Tibial nerve (tissue), 4 donors: Measurements from ENCODE around the gene P2RY11. TPM values are rescaled to one million over a fixed set of nuclear protein-coding genes. Genes with fewer than 3 reads are reported as not detected.

Source experiments
- DNase-seq, 2 donors: peaks; one replicate each; pipeline ENCODE4 v3.0.0-alpha.2; 2019; ENCODE audit warnings: low spot score in 2 of 2
- H3K27ac ChIP-seq, 4 donors: fragments of 200-600 bp; sonication (generic) in 3 of 4; one replicate each; pipeline ENCODE4 v1.5.1; 2017 to 2019; ENCODE audit warnings: mild to moderate bottlenecking in 1 of 4
- H3K27me3 ChIP-seq, 2 donors: fragments of 200-600 bp; sonication (generic) in 1 of 2; one replicate each; pipeline versions ENCODE4 v1.5.1 to v1.6.0; 2017 to 2019
- H3K36me3 ChIP-seq, 3 donors: fragments of 200-600 bp; sonication (generic); one replicate each; pipeline ENCODE4 v1.5.1; 2018 to 2019
- H3K4me1 ChIP-seq, 4 donors: fragments of 200-600 bp; sonication (generic) in 3 of 4; one replicate each; pipeline ENCODE4 v1.5.1; 2017 to 2019
- H3K4me3 ChIP-seq, 4 donors: fragments of 200-600 bp; sonication (generic) in 3 of 4; one replicate each; pipeline ENCODE4 v1.5.1; 2017 to 2019; ENCODE audit warnings: mild to moderate bottlenecking in 1 of 4, moderate library complexity in 1 of 4
- H3K9me3 ChIP-seq, 4 donors: fragments of 200-600 bp; sonication (generic) in 3 of 4; one replicate each; pipeline ENCODE4 v1.5.1; 2017 to 2019
- EP300 ChIP-seq, 2 donors: sonication (generic); formaldehyde crosslinking; IDR thresholded peaks; one replicate each; pipeline ENCODE4 v1.6.1; 2017; ENCODE audit warnings: antibody characterized with exemption in 2 of 2, mild to moderate bottlenecking in 1 of 2
- POLR2A ChIP-seq, 2 donors: fragments of 450-650 bp; IDR thresholded peaks; one replicate each; pipeline ENCODE4 v1.6.1; 2017; ENCODE audit warnings: antibody characterized with exemption in 2 of 2, mild to moderate bottlenecking in 2 of 2, moderate library complexity in 2 of 2
- WGBS, 2 donors: methylation state at CpG; one replicate each; pipeline ENCODE4 v1.1.5; 2018; 5-methylcytosine and 5-hydroxymethylcytosine counted together
- total RNA-seq, 4 donors: library from RNA; depleted of rRNA; stranded (reverse); fragments of >200 nt; gene quantifications; one replicate each; pipeline ENCODE4 v1.1.0, GENCODE V29; 2016
- TF ChIP-seq, protein P1 (sequence below), 5 experiments: fragments of 200-600 bp in 3 of 5; fragments of 450-650 bp in 2 of 5; sonication (generic) in 3 of 5; IDR thresholded peaks; one replicate each; pipeline ENCODE4 v1.5.1; 2016 to 2019; ENCODE audit warnings: antibody characterized with exemption in 5 of 5, mild to moderate bottlenecking in 3 of 5, moderate library complexity in 2 of 5

The P2RY11 gene
- total RNA-seq, 4 donors from 2014 or later: 2.1 to 19.5 (median 4.2) TPM

DNA sequence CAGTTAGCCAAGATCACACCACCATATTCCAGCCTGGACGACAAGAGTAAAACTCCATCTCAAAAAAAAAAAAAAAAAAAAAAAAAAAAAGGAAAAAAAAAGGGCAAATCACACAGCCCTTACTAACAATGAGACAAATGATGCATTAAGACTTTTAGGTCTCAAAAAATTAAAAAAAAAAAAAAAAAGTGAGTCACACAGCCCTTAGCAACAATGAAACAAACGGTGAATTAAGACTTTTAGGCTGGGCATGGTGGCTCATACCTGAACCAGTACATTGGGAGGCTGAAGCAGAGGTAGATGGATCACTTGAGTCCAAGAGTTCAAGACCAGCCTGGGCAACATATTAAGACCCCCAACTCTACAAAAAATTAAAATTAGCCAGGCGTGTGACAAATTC, 40.6 kb downstream of the P2RY11 start:
- Histone ChIP-seq H3K27ac (no peak overlapping the region), H3K4me3 (no peak overlapping the region), H3K27me3 (no peaks in the 10 kb centered on the region), H3K4me1 (no peaks in the 10 kb centered on the region), H3K9me3 (no peaks in the 10 kb centered on the region), H3K36me3 (peaks cover 0 to 99% (median 12%) of the 10 kb centered on the region in 3 donors)
- 84 to 88% methylated on average over 3 of the region's 3 CpGs for WGBS, 2 donors
- no peak for DNase-seq
- TF ChIP-seq POLR2A (IDR thresholded peaks at IDR 0.05) (no peak), EP300 (IDR thresholded peaks at IDR 0.05) (no peak)
- TF ChIP-seq, protein P1, sequence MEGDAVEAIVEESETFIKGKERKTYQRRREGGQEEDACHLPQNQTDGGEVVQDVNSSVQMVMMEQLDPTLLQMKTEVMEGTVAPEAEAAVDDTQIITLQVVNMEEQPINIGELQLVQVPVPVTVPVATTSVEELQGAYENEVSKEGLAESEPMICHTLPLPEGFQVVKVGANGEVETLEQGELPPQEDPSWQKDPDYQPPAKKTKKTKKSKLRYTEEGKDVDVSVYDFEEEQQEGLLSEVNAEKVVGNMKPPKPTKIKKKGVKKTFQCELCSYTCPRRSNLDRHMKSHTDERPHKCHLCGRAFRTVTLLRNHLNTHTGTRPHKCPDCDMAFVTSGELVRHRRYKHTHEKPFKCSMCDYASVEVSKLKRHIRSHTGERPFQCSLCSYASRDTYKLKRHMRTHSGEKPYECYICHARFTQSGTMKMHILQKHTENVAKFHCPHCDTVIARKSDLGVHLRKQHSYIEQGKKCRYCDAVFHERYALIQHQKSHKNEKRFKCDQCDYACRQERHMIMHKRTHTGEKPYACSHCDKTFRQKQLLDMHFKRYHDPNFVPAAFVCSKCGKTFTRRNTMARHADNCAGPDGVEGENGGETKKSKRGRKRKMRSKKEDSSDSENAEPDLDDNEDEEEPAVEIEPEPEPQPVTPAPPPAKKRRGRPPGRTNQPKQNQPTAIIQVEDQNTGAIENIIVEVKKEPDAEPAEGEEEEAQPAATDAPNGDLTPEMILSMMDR (IDR thresholded peaks at IDR 0.05): no peak

DNA sequence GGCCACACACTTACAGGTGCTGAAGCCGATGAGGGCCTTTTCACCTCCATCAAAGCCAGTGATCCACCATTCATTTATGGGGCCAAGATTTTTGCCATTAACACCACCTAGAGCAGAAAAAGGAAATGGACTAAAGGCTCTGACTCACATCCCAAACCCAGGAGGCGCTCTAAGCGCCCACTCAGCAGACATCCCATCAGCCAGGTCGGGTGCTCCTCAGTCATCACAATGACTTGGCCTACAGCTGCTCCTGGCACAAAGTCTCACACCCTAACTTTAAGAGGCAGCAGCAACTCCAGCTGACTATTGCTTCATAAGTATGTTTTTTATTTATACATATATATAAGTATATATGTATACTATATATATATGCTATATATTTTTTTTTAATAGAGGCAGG, 44.3 kb downstream of the P2RY11 start:
- 87 to 90% methylated on average over 4 of the region's 4 CpGs for WGBS, 2 donors
- no peaks in the 10 kb centered on the region for H3K27me3 ChIP-seq
- H3K27ac ChIP-seq: no peak overlapping the region
- no peak overlapping the region for H3K4me3 ChIP-seq
- H3K9me3 ChIP-seq: no peaks in the 10 kb centered on the region
- peaks cover 4 to 99% (median 24%) of the 10 kb centered on the region in 3 donors for H3K36me3 ChIP-seq
- no peak for DNase-seq
- H3K4me1 ChIP-seq: no peaks in the 10 kb centered on the region
- no peak for TF ChIP-seq POLR2A (IDR thresholded peaks at IDR 0.05)
- TF ChIP-seq, protein P1 (IDR thresholded peaks at IDR 0.05): no peak
- no peak for TF ChIP-seq EP300 (IDR thresholded peaks at IDR 0.05)

GRCh38 chr19:10158071-10158470, 46.6 kb downstream of the P2RY11 start:
- TF ChIP-seq EP300 (IDR thresholded peaks at IDR 0.05) (no peak), POLR2A (IDR thresholded peaks at IDR 0.05) (no peak)
- TF ChIP-seq, protein P1 (IDR thresholded peaks at IDR 0.05): no peak
- no peak for DNase-seq
- H3K4me3 ChIP-seq: no peak overlapping the region
- H3K9me3 ChIP-seq: no peaks in the 10 kb centered on the region
- peaks cover 4 to 100% (median 29%) of the 10 kb centered on the region in 3 donors for H3K36me3 ChIP-seq
- H3K27me3 ChIP-seq: no peaks in the 10 kb centered on the region
- H3K27ac ChIP-seq: no peak overlapping the region
- no peaks in the 10 kb centered on the region for H3K4me1 ChIP-seq
- 81 to 91% methylated on average over 8 of the region's 8 CpGs for WGBS, 2 donors

DNA sequence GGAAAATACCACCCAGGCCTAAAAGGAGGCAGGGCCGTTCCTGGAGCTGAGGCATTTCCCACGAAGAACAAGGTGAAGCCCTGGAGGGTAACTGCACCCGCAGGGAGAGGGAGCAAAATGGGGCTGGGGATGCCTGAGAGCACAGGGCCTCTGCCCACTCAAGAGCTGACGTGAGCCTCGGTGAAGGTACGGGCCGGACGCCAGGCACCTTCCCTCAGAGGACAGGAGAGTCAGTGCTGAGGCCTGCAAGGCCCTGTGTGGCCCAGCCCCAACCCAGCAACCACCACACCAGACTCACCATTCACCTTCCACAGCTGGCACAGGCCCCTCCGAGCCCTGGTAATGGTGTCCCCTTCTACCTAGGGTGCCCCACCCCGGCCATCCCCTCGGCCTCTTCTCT, 47.0 kb downstream of the P2RY11 start:
- Histone ChIP-seq H3K4me1 (no peaks in the 10 kb centered on the region), H3K4me3 (no peak overlapping the region), H3K27me3 (no peaks in the 10 kb centered on the region), H3K27ac (no peak overlapping the region), H3K9me3 (no peaks in the 10 kb centered on the region), H3K36me3 (peaks cover 4 to 100% (median 29%) of the 10 kb centered on the region in 3 donors)
- 93% methylated on average over 9 to 11 of the region's 11 CpGs for WGBS, 2 donors
- TF ChIP-seq POLR2A (IDR thresholded peaks at IDR 0.05) (no peak), EP300 (IDR thresholded peaks at IDR 0.05) (no peak)
- TF ChIP-seq, protein P1 (IDR thresholded peaks at IDR 0.05): no peak
- DNase-seq: no peak

DNA sequence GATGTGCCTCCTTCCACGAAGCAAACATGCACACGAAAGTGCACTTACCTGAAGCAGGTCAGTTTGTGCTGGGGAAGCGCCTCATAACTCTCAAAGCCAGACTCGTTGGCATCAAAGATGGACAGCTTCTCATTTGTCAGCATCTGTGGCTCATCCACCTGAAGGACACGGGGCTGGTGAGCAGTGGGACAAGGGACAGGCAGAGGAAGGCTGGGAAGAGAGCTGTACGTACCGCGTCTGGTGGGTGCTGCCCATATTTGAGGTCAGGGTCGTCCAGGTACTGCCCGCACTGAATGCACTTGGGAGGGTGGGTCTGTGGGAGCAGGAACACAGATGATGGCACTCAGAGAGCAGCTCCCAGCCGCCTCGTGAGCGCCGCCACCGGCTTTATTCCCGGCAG, 48.1 kb downstream of the P2RY11 start:
- TF ChIP-seq EP300 (IDR thresholded peaks at IDR 0.05): no peak
- TF ChIP-seq POLR2A (IDR thresholded peaks at IDR 0.05): no peak
- TF ChIP-seq, protein P1 (IDR thresholded peaks at IDR 0.05): no peak
- H3K4me1 ChIP-seq: no peaks in the 10 kb centered on the region
- no peaks in the 10 kb centered on the region for H3K9me3 ChIP-seq
- no peaks in the 10 kb centered on the region for H3K27me3 ChIP-seq
- no peak overlapping the region for H3K4me3 ChIP-seq
- peaks cover 4 to 100% (median 29%) of the 10 kb centered on the region in 3 donors for H3K36me3 ChIP-seq
- 88 to 95% methylated on average over 15 to 16 of the region's 16 CpGs for WGBS, 2 donors
- no peak for DNase-seq
- no peak overlapping the region for H3K27ac ChIP-seq
